Left kidney (tissue), 2 donors: Measurements from ENCODE around the gene TMEM207. TPM values are rescaled to one million over a fixed set of nuclear protein-coding genes. Genes with fewer than 3 reads are reported as not detected.

Experiments
- DNase-seq: peaks from one replicate; pipeline ENCODE4 v3.0.0-alpha.2; 2013
- polyA plus RNA-seq: library from polyadenylated mRNA; unstranded; fragments of 120-200 nt; gene quantifications from one replicate; pipeline ENCODE4 v1.2.1, GENCODE V29; 2013; ENCODE audit not compliant: insufficient read length

TMEM207 gene
- polyA plus RNA-seq, 1 donor: 18.1 TPM

DNA sequence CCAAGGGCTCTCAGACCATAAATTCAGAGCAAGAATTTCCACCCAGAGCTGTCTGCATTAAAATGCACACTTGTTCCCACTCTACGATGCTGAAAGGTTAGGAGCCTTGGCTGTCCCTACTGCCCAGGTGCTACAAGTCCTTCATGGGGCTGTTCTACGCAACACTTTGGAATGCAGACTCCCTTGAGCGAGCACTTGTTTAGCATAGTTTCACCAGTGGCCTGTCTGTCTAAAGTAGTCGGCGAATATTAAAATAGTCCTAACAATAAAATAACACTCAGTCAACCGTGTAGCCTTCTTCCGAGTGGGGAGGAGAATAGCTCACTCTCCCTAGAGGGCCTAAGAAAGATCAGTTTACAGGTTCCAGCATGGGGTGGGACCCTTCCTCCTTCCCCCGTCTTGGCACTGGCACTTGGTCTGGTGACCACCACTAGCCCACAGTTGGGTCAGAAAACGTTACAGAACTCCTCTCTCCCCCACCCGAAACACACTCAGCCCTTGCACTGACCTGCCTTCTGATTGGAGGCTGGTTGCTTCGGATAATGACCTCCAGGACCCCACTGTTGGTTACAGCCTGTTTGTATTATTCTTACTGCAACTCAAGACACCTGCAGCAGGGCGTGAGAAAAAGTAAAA is 62.0 kb downstream of the TMEM207 start, which contains the start of gene CLDN16:
Gene CLDN16, plus strand, starts transcription at position 586 of the 636 bp plus-strand sequence. CDS start 167 bp downstream, outside the sequence.
- peak; percentile 29 for DNase-seq

GRCh38 chr3:190385731-190386688 is 63.7 kb downstream of the TMEM207 start:
- DNase-seq: no peak

- no peak for DNase-seq
Observed at GRCh38 chr3:190384309-190384756, 65.4 kb downstream of the TMEM207 start.

DNA sequence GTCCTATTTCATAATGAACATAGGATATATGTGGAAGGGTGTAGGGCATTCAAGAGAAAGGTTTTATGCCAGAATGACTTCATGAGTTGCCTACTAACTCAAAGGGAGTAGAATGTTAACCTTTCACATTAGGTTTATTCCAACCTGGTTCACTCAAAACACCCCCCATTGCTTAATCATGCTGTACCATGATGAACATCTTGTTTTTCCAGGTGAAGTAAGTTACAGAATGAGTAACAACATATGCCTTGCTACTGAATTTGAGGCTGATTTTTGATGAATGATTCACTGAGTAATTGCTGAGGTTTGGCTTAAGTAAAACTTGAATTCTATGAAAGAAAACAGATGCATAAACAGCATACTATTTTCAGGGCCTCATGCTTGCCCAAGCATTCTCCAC is 67.6 kb downstream of the TMEM207 start:
- no peak for DNase-seq

- DNase-seq: no peak
Observed at GRCh38 chr3:190381441-190381840, 68.3 kb downstream of the TMEM207 start.

DNA sequence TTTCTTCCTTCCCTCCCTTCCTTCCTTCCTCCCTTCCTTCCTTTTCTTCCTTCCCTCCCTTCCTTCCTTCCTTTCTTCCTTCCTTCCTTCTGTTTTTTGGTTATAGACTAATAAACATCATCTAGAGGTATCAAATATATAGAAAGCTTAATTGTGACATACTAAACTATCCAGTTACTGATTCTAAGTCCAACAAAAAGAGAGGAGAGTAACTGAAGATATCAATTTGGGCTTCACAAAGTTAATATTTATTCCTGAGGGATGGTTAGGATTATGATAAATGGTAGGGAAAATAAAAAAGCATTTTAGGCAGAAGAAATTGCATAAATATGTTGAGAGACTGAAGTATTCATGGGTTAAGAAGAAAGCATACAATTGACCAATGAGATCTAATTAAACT is 69.5 kb downstream of the TMEM207 start:
- DNase-seq: no peak

Other genes with a start within 250 kb of the TMEM207 start
- 58.2 TPM for gene CLDN1, start 127.5 kb downstream of the TMEM207 start, polyA plus RNA-seq
- 35.6 TPM for gene CLDN16, start 61.7 kb downstream of the TMEM207 start, polyA plus RNA-seq
- 17.4 TPM for gene IL1RAP, start 64.2 kb upstream of the TMEM207 start, polyA plus RNA-seq